HepG2 (cell line): ENCODE measurements around the gene RNASE13. TPM values are rescaled to one million over a fixed set of nuclear protein-coding genes. Genes with fewer than 3 reads are reported as not detected.
A peak's percentile ranks its signal among the peaks of the same experiment; 100 is the strongest.

Experiments used
- ATF7 ChIP-seq, 2 experiments: fragments of 450-650 bp in 1 of 2; sonication (generic) in 1 of 2; formaldehyde crosslinking in 1 of 2; IDR thresholded peaks; 2 replicates each; pipeline versions ENCODE4 v1.4.0 to v1.6.1; 2016 to 2020; ENCODE audit warnings: antibody characterized with exemption in 1 of 2, mild to moderate bottlenecking in 1 of 2, missing genetic modification reagents in 1 of 2
- GATA4 ChIP-seq: sonication (generic); IDR thresholded peaks from 2 replicates; pipeline ENCODE4 v1.6.1; 2016; ENCODE audit warnings: antibody characterized with exemption, low read depth, borderline replicate concordance
- GTF2F1 ChIP-seq: fragments of 150-350 bp; IDR thresholded peaks from 2 replicates; pipeline ENCODE4 v1.6.1; 2014; ENCODE audit warnings: low read length
- HMG20B ChIP-seq: conservative IDR thresholded peaks from 2 replicates; pipeline ENCODE4 v1.6.1; 2016; ENCODE audit warnings: missing genetic modification reagents, missing compliant biosample characterization
- JUND ChIP-seq: sonication (generic); formaldehyde crosslinking; IDR thresholded peaks from 2 replicates; pipeline ENCODE4 v1.8.0; 2022; ENCODE audit warnings: mild to moderate bottlenecking, missing genetic modification reagents
- KLF6 ChIP-seq: IDR thresholded peaks from 2 replicates; pipeline ENCODE4 v1.8.0; 2016; ENCODE audit warnings: missing biosample characterization, missing genetic modification reagents
- MEF2D ChIP-seq: sonication (generic); formaldehyde crosslinking; IDR thresholded peaks from 2 replicates; pipeline ENCODE4 v1.5.1; 2020; ENCODE audit warnings: mild to moderate bottlenecking, missing genetic modification reagents
- NFIC ChIP-seq: IDR thresholded peaks from 2 replicates; pipeline ENCODE4 v1.6.1; 2012; ENCODE audit warnings: mild to moderate bottlenecking, low read length, inconsistent platforms
- SIN3B ChIP-seq: fragments of 150-350 bp; IDR thresholded peaks from 2 replicates; pipeline ENCODE4 v1.6.1; 2014; ENCODE audit warnings: low read length
- ZC3H4 ChIP-seq: sonication (generic); formaldehyde crosslinking; IDR thresholded peaks from 2 replicates; pipeline ENCODE4 v1.4.0; 2020; ENCODE audit warnings: missing genetic modification reagents, borderline replicate concordance
- ZNF232 ChIP-seq: sonication (generic); formaldehyde crosslinking; IDR thresholded peaks from 2 replicates; pipeline ENCODE4 v1.4.0; 2020; ENCODE audit warnings: missing genetic modification reagents, borderline replicate concordance
- ZNF292 ChIP-seq: sonication (generic); formaldehyde crosslinking; IDR thresholded peaks from 2 replicates; pipeline ENCODE4 v1.8.1; 2022; ENCODE audit warnings: mild to moderate bottlenecking, low read depth, missing genetic modification reagents, borderline replicate concordance
- ZNF350 ChIP-seq: sonication (generic); formaldehyde crosslinking; IDR thresholded peaks from 2 replicates; pipeline ENCODE4 v1.4.0; 2020; ENCODE audit warnings: mild to moderate bottlenecking, low read depth, missing genetic modification reagents, borderline replicate concordance
- ZNF546 ChIP-seq: sonication (generic); formaldehyde crosslinking; conservative IDR thresholded peaks from 2 replicates; pipeline ENCODE4 v1.8.1; 2023; ENCODE audit warnings: mild to moderate bottlenecking, missing genetic modification reagents
- ZNF549 ChIP-seq: sonication (generic); formaldehyde crosslinking; IDR thresholded peaks from 2 replicates; pipeline ENCODE4 v1.5.0; 2020; ENCODE audit warnings: missing genetic modification reagents
- ZNF562 ChIP-seq: sonication (generic); formaldehyde crosslinking; IDR thresholded peaks from 2 replicates; pipeline ENCODE4 v1.8.0; 2022; ENCODE audit warnings: missing genetic modification reagents, borderline replicate concordance
- ZSCAN12 ChIP-seq: sonication (generic); formaldehyde crosslinking; IDR thresholded peaks from 2 replicates; pipeline ENCODE4 v1.9.0; 2021; ENCODE audit warnings: mild to moderate bottlenecking, missing genetic modification reagents
- ZSCAN25 ChIP-seq: sonication (generic); formaldehyde crosslinking; IDR thresholded peaks from 2 replicates; pipeline ENCODE4 v1.8.0; 2022; ENCODE audit warnings: mild to moderate bottlenecking, missing genetic modification reagents
- polyA plus RNA-seq, 8 experiments: library from polyadenylated mRNA; depleted of rRNA in 3 of 8; stranded (reverse) in 7 of 8; unstranded in 1 of 8; fragments of >200 nt; fragmentation: Illumina TruSeq in 4 of 8; extraction: Trizol in 4 of 8; gene quantifications; 2 replicates each; pipeline versions ENCODE4 v1.2.1 to v1.2.3, GENCODE V29; 2011 to 2016; ENCODE audit warnings: low read depth in 4 of 8, missing spikeins in 1 of 8, mixed read lengths in 1 of 8; ENCODE audit not compliant: insufficient read depth in 1 of 8
- total RNA-seq, 5 experiments: library from RNA; depleted of rRNA; stranded (reverse); fragments of >200 nt; fragmentation: Illumina TruSeq; extraction: Trizol; gene quantifications; 2 replicates each; pipeline ENCODE4 v1.2.3, GENCODE V29; 2016; ENCODE audit warnings: low read depth in 1 of 5
- TF ChIP-seq, protein P1 (sequence below): sonication (generic); formaldehyde crosslinking; IDR thresholded peaks from 2 replicates; pipeline ENCODE4 v1.4.0; 2020; ENCODE audit warnings: missing genetic modification reagents
- TF ChIP-seq, protein P2 (sequence below): sonication (generic); formaldehyde crosslinking; IDR thresholded peaks from 2 replicates; pipeline ENCODE4 v1.4.0; 2020; ENCODE audit warnings: missing genetic modification reagents; ENCODE audit errors: not compliant biosample characterization
- TF ChIP-seq, protein P3 (sequence below): sonication (generic); formaldehyde crosslinking; IDR thresholded peaks from 2 replicates; pipeline ENCODE4 v1.4.0; 2020; ENCODE audit warnings: missing genetic modification reagents
- TF ChIP-seq, protein P4 (sequence below): IDR thresholded peaks from 2 replicates; pipeline ENCODE4 v1.6.1; 2012; ENCODE audit warnings: inconsistent platforms

The RNASE13 gene
- total and polyA plus RNA-seq, 2 of the 13 experiments (the other 11 are each of a cell fraction or from before 2014, with no cell fraction given): 1.0 TPM; not detected in 1

DNA sequence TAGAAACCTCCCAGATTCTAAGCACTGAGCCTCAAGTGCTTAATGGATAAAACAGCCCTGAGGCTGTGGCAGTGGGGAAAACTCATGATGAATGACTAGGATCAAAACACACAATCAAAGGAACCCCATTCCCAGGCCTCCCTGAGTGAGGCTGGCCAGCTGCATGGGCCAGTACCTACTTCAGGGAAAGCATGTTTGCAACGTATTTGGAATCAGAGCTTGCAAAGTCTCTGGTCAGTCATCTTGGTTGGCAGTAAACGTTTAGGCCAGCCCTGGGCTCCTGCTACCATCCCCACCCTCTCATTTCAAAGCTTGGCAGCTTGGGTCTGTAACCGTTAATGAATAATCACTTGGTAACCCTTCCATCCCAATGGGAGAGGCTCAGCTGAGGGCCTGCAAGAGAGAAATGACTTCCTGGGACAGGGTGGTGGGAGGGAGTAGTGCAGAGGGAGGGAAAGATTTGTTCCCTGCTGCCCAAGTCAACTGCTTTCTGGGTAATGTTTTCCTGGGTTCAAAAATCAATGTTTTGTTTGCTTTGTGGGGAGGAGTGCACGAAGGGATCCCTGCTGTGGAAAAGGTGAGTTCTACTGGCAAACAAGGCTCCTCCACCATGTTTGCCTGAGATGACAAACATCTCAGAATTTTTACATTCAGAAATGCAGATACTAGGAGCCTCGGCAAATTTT, 21.0 kb upstream of the RNASE13 start (continued):
- TF ChIP-seq, protein P1, sequence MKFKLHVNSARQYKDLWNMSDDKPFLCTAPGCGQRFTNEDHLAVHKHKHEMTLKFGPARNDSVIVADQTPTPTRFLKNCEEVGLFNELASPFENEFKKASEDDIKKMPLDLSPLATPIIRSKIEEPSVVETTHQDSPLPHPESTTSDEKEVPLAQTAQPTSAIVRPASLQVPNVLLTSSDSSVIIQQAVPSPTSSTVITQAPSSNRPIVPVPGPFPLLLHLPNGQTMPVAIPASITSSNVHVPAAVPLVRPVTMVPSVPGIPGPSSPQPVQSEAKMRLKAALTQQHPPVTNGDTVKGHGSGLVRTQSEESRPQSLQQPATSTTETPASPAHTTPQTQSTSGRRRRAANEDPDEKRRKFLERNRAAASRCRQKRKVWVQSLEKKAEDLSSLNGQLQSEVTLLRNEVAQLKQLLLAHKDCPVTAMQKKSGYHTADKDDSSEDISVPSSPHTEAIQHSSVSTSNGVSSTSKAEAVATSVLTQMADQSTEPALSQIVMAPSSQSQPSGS: peak; percentile 56; the same call in 1 of the 2 replicates
- TF ChIP-seq ZNF232 (CRISPR knock-in tag) (0 out of 2 replicates have a peak, but pooled peaks have one; percentile 73), ZNF549 (CRISPR knock-in tag) (0 out of 2 replicates have a peak, but pooled peaks have one; percentile 31), KLF6 (CRISPR knock-in tag) (peak; percentile 66; the same call in 1 of the 2 replicates), GATA4 (0 out of 2 replicates have a peak, but pooled peaks have one; percentile 30), ATF7 (IDR thresholded peaks at IDR 0.05) (no peak), ATF7 (CRISPR knock-in tag; IDR thresholded peaks at IDR 0.05) (peak; percentile 76), ZNF546 (no peak), SIN3B (no peak), ZNF350 (CRISPR knock-in tag) (peak; percentile 92), ZNF562 (CRISPR knock-in tag) (no peak), HMG20B (peak; percentile 96), ZNF292 (CRISPR knock-in tag) (peak; percentile 80; the same call in 1 of the 2 replicates), GTF2F1 (no peak), MEF2D (CRISPR knock-in tag) (peak; percentile 89), NFIC (peak; percentile 66; the same call in 1 of the 2 replicates), ZSCAN12 (peak; percentile 26; the same call in 1 of the 2 replicates), ZSCAN25 (CRISPR knock-in tag) (peak; percentile 80; the same call in 1 of the 2 replicates), ZC3H4 (peak; percentile 92; the same call in 1 of the 2 replicates), JUND (peak; percentile 75)
- TF ChIP-seq, protein P2, sequence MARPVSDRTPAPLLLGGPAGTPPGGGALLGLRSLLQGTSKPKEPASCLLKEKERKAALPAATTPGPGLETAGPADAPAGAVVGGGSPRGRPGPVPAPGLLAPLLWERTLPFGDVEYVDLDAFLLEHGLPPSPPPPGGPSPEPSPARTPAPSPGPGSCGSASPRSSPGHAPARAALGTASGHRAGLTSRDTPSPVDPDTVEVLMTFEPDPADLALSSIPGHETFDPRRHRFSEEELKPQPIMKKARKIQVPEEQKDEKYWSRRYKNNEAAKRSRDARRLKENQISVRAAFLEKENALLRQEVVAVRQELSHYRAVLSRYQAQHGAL (CRISPR knock-in tag): peak; percentile 37
- TF ChIP-seq, protein P3, sequence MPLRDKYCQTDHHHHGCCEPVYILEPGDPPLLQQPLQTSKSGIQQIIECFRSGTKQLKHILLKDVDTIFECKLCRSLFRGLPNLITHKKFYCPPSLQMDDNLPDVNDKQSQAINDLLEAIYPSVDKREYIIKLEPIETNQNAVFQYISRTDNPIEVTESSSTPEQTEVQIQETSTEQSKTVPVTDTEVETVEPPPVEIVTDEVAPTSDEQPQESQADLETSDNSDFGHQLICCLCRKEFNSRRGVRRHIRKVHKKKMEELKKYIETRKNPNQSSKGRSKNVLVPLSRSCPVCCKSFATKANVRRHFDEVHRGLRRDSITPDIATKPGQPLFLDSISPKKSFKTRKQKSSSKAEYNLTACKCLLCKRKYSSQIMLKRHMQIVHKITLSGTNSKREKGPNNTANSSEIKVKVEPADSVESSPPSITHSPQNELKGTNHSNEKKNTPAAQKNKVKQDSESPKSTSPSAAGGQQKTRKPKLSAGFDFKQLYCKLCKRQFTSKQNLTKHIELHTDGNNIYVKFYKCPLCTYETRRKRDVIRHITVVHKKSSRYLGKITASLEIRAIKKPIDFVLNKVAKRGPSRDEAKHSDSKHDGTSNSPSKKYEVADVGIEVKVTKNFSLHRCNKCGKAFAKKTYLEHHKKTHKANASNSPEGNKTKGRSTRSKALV: 0 out of 2 replicates have a peak, but pooled peaks have one; percentile 21
- TF ChIP-seq, protein P4, sequence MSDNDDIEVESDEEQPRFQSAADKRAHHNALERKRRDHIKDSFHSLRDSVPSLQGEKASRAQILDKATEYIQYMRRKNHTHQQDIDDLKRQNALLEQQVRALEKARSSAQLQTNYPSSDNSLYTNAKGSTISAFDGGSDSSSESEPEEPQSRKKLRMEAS: peak; percentile 69
